Astrocyte (in vitro differentiated cells and primary cell): ENCODE data around the gene MICAL1. TPM values are rescaled to one million over a fixed set of nuclear protein-coding genes. Genes with fewer than 3 reads are reported as not detected.
A peak's percentile ranks its signal among the peaks of the same experiment; 100 is the strongest.

Experiments used
- DNase-seq: peaks from one replicate; pipeline ENCODE4 v3.0.0-alpha.2; 2010; ENCODE audit warnings: low read depth
- FAIRE-seq: peaks from 2 replicates; lab custom pipeline; 2011; peaks lifted over from hg19 to GRCh38; lab: Jason Lieb, UNC
- H2AFZ ChIP-seq: 2 replicates; pipeline ENCODE4 v1.6.0; 2012; ENCODE audit warnings: low read depth, low read length, inconsistent platforms
- H3K27ac ChIP-seq: 2 replicates; pipeline ENCODE4 v1.5.1; 2011; ENCODE audit warnings: low read depth, low read length, inconsistent platforms
- H3K27me3 ChIP-seq: 2 replicates; pipeline ENCODE4 v1.6.0; 2011; ENCODE audit warnings: low read length, inconsistent platforms; ENCODE audit not compliant: insufficient read depth
- H3K36me3 ChIP-seq: 2 replicates; pipeline ENCODE4 v1.5.1; 2011; ENCODE audit warnings: low read length, inconsistent platforms; ENCODE audit not compliant: insufficient read depth
- H3K4me1 ChIP-seq: 2 replicates; pipeline ENCODE4 v1.5.1; 2011; ENCODE audit warnings: low read length, inconsistent platforms; ENCODE audit not compliant: insufficient read depth
- H3K4me2 ChIP-seq: 2 replicates; pipeline ENCODE4 v1.6.0; 2012; ENCODE audit warnings: low read length, inconsistent platforms
- H3K4me3 ChIP-seq: 2 replicates; pipeline ENCODE4 v1.5.1; 2011; ENCODE audit warnings: low read depth, mild to moderate bottlenecking, low read length, inconsistent platforms; ENCODE audit not compliant: insufficient read depth
- H3K79me2 ChIP-seq: 2 replicates; pipeline ENCODE4 v1.6.0; 2012; ENCODE audit warnings: mild to moderate bottlenecking, low read length, inconsistent platforms; ENCODE audit not compliant: insufficient read depth
- H3K9ac ChIP-seq: 2 replicates; pipeline ENCODE4 v1.6.0; 2012; ENCODE audit warnings: mild to moderate bottlenecking, low read length, inconsistent platforms
- H3K9me3 ChIP-seq: 2 replicates; pipeline ENCODE4 v1.5.1; 2012; ENCODE audit warnings: low read depth, mild to moderate bottlenecking, low read length, inconsistent platforms; ENCODE audit not compliant: insufficient read depth
- H4K20me1 ChIP-seq: 2 replicates; pipeline ENCODE4 v1.6.0; 2012; ENCODE audit warnings: low read length, inconsistent platforms; ENCODE audit not compliant: insufficient read depth
- H3K27ac Mint-ChIP-seq: one replicate; pipeline ENCODE4 v1.8.0; 2021; ENCODE audit warnings: mild to moderate bottlenecking, mixed read lengths; ENCODE audit not compliant: unreplicated experiment
- H3K27me3 Mint-ChIP-seq: one replicate; pipeline ENCODE4 v1.8.0; 2021; ENCODE audit warnings: low read depth, mixed read lengths; ENCODE audit not compliant: unreplicated experiment
- H3K36me3 Mint-ChIP-seq: one replicate; pipeline ENCODE4 v1.8.0; 2021; ENCODE audit warnings: low read depth, mixed read lengths; ENCODE audit not compliant: unreplicated experiment
- H3K4me1 Mint-ChIP-seq: one replicate; pipeline ENCODE4 v1.8.0; 2021; ENCODE audit warnings: low read depth, mixed read lengths; ENCODE audit not compliant: unreplicated experiment
- H3K4me3 Mint-ChIP-seq: one replicate; pipeline ENCODE4 v1.8.0; 2021; ENCODE audit warnings: mild to moderate bottlenecking, moderate library complexity, mixed read lengths; ENCODE audit not compliant: unreplicated experiment
- H3K9me3 Mint-ChIP-seq: one replicate; pipeline ENCODE4 v1.8.0; 2021; ENCODE audit warnings: mild to moderate bottlenecking, mixed read lengths; ENCODE audit not compliant: unreplicated experiment
- EZH2 ChIP-seq: IDR thresholded peaks from 2 replicates; pipeline ENCODE4 v1.6.1; 2012; ENCODE audit warnings: mild to moderate bottlenecking, low read length, inconsistent platforms; ENCODE audit not compliant: insufficient read depth
- total RNA-seq: library from RNA; stranded (reverse); gene quantifications from 2 replicates; pipeline ENCODE4 v1.2.1, GENCODE V29; 2021
- TF ChIP-seq, protein P1 (sequence below): IDR thresholded peaks from 2 replicates; pipeline ENCODE4 v1.5.1; 2011; ENCODE audit warnings: low read depth, mild to moderate bottlenecking, inconsistent platforms, low read length, moderate library complexity; ENCODE audit not compliant: insufficient read depth

Gene MICAL1
- total RNA-seq, 1 donor from 2014 or later = 57.2 TPM

DNA sequence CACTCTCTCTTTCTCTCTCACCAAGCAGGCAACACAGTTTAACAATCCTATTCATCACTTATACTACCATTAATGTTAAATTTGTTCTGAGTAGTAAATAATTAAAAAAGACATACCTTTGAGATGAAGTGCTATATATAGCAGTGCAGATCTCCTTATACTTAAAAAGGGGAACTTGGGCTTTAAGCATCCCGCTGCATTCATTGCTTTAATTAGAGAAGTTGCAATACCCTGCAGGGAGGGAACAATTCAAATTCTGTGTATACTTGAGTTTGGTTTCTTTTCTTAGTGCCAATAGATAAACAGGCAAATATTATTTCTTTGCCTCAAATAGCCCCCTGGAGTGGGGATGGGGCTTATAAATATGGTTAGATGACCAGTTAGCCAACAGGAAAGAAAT, 38.3 kb upstream of the MICAL1 start:
- Histone ChIP-seq H3K36me3 (no peaks in the 10 kb centered on the region), H2AFZ (no peak overlapping the region), H4K20me1 (no peaks in the 10 kb centered on the region), H3K4me2 (no peak overlapping the region), H3K27me3 (no peaks in the 10 kb centered on the region), H3K4me1 (no peaks in the 10 kb centered on the region), H3K79me2 (no peaks in the 10 kb centered on the region), H3K27ac (no peak overlapping the region), H3K4me3 (no peak overlapping the region), H3K9ac (no peak overlapping the region), H3K9me3 (no peaks in the 10 kb centered on the region)
- peaks cover 7% of the 10 kb centered on the region for H3K27me3 Mint-ChIP-seq
- no peak overlapping the region for H3K4me3 Mint-ChIP-seq
- H3K9me3 Mint-ChIP-seq = no peaks in the 10 kb centered on the region
- TF ChIP-seq, protein P1, sequence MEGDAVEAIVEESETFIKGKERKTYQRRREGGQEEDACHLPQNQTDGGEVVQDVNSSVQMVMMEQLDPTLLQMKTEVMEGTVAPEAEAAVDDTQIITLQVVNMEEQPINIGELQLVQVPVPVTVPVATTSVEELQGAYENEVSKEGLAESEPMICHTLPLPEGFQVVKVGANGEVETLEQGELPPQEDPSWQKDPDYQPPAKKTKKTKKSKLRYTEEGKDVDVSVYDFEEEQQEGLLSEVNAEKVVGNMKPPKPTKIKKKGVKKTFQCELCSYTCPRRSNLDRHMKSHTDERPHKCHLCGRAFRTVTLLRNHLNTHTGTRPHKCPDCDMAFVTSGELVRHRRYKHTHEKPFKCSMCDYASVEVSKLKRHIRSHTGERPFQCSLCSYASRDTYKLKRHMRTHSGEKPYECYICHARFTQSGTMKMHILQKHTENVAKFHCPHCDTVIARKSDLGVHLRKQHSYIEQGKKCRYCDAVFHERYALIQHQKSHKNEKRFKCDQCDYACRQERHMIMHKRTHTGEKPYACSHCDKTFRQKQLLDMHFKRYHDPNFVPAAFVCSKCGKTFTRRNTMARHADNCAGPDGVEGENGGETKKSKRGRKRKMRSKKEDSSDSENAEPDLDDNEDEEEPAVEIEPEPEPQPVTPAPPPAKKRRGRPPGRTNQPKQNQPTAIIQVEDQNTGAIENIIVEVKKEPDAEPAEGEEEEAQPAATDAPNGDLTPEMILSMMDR = no peak
- TF ChIP-seq EZH2 = no peak
- H3K4me1 Mint-ChIP-seq = peaks cover 14% of the 10 kb centered on the region
- no peak overlapping the region for H3K27ac Mint-ChIP-seq
- FAIRE-seq (no peak), DNase-seq (no peak)
- no peaks in the 10 kb centered on the region for H3K36me3 Mint-ChIP-seq

DNA sequence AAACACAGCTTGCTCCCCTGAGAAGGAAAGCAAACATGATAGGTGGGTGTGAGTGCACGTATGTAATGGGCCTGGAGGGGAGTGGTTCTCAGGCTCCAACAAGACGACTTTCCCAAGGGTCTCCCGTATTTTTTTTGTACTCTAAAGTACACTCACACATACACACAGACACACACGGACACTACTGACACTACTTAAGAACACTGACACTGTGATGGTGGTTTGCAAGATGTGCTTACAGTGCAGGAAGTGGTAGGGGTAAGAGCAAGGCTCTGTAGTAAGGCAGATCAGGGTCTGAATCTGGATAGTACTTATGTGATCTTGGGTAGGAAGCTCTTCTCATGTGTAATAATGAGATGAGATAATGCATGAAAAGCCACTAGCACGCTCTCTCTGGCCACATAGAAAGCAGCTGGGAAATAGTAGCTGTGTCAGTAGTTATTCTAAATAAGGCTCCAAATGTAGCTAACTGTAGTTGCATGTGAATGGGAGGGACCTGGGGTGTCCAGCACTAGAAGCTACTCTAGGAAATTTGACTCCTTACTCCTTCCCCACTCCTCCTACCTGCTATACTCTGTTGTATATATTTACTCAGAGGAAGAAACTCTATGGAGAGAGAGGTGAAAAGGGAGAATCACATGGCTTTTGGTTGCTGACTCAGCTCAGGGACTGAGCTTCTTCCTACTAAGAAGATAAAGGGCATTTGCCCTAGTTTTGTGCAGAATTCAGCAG, 35.8 kb upstream of the MICAL1 start:
- TF ChIP-seq EZH2 = no peak
- TF ChIP-seq, protein P1 = no peak
- no peaks in the 10 kb centered on the region for H3K4me1 ChIP-seq
- H3K9me3 ChIP-seq = no peaks in the 10 kb centered on the region
- no peak overlapping the region for H3K27ac ChIP-seq
- Mint-ChIP-seq H3K27me3 (peaks cover 2% of the 10 kb centered on the region), H3K4me3 (no peak overlapping the region), H3K27ac (peak overlapping the region; percentile 8), H3K9me3 (no peaks in the 10 kb centered on the region), H3K36me3 (no peaks in the 10 kb centered on the region), H3K4me1 (peaks cover 14% of the 10 kb centered on the region)
- no peaks in the 10 kb centered on the region for H3K79me2 ChIP-seq
- H3K4me2 ChIP-seq = no peak overlapping the region
- H3K9ac ChIP-seq = no peak overlapping the region
- no peak overlapping the region for H3K4me3 ChIP-seq
- H2AFZ ChIP-seq = no peak overlapping the region
- DNase-seq (peak; percentile 16), FAIRE-seq (no peak)
- no peaks in the 10 kb centered on the region for H4K20me1 ChIP-seq
- peaks cover 3% of the 10 kb centered on the region for H3K27me3 ChIP-seq
- H3K36me3 ChIP-seq = no peaks in the 10 kb centered on the region

DNA sequence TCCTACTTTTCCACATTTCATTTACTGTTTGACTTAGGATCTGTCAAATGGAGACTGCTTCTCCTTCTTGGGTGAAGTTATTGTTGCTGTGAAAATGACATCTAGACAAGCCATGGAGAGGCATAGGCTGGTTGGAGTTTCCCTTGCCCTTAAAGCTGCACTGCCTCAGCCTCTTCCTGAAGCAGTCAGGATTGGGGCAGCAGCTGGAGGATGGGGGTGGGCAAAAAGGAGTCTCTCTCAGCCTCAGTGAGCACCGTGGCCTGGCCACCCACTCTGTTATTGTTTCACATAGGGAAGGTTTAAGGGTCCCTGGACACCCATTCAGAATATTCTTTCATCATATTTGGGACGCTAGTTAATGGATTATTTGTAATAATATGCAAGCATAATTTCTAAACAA, 35.1 kb upstream of the MICAL1 start:
- Mint-ChIP-seq H3K27me3 (no peaks in the 10 kb centered on the region), H3K4me1 (peaks cover 14% of the 10 kb centered on the region), H3K27ac (no peak overlapping the region), H3K36me3 (no peaks in the 10 kb centered on the region), H3K9me3 (no peaks in the 10 kb centered on the region), H3K4me3 (no peak overlapping the region)
- H2AFZ ChIP-seq = no peak overlapping the region
- no peak overlapping the region for H3K4me3 ChIP-seq
- no peaks in the 10 kb centered on the region for H4K20me1 ChIP-seq
- no peaks in the 10 kb centered on the region for H3K9me3 ChIP-seq
- FAIRE-seq (no peak), DNase-seq (no peak)
- H3K27ac ChIP-seq = no peak overlapping the region
- H3K36me3 ChIP-seq = no peaks in the 10 kb centered on the region
- peaks cover 3% of the 10 kb centered on the region for H3K27me3 ChIP-seq
- no peak overlapping the region for H3K4me2 ChIP-seq
- no peaks in the 10 kb centered on the region for H3K79me2 ChIP-seq
- no peaks in the 10 kb centered on the region for H3K4me1 ChIP-seq
- TF ChIP-seq, protein P1 = no peak
- no peak for TF ChIP-seq EZH2
- H3K9ac ChIP-seq = no peak overlapping the region
